HG03469 (cell line): ENCODE measurements around the gene NHP2.
A peak's percentile ranks its signal among the peaks of the same experiment; 100 is the strongest.
"Not testable (repeated sequence)": the region's sequence is repeated elsewhere in the genome, so short reads cannot be mapped to it uniquely, and the experiment has no call there.

Experiments
- ATAC-seq: cut with Tn5 transposase; IDR thresholded peaks from one replicate; pipeline ENCODE4 v1.9.1; 2021; ENCODE audit warnings: mild to moderate bottlenecking, moderate library complexity, moderate number of reproducible peaks; ENCODE audit not compliant: unreplicated experiment

Gene NHP2

GRCh38 chr5:178136990-178137389 is 16.7 kb downstream of the NHP2 start:
- no peak for ATAC-seq

- ATAC-seq, result no peak
Observed at GRCh38 chr5:178131446-178131996, 22.2 kb downstream of the NHP2 start.

GRCh38 chr5:178130576-178131445 is 22.9 kb downstream of the NHP2 start, which contains the start of gene RMND5B:
Gene RMND5B (plus strand): TSS chr5:178131014. CDS start chr5:178138120, 7,106 bp downstream.
- peak; percentile 71 for ATAC-seq

- ATAC-seq, result not testable (repeated sequence)
Observed at GRCh38 chr5:178130234-178130575, 23.5 kb downstream of the NHP2 start.

GRCh38 chr5:178129296-178129695 is 24.4 kb downstream of the NHP2 start:
- ATAC-seq, result no peak

GRCh38 chr5:178127300-178128009 is 26.2 kb downstream of the NHP2 start:
- ATAC-seq, result not testable (repeated sequence)

GRCh38 chr5:178126556-178126955 is 27.1 kb downstream of the NHP2 start:
- ATAC-seq, result no peak

GRCh38 chr5:178125253-178125906 is 28.3 kb downstream of the NHP2 start:
- ATAC-seq, result no peak

- no peak for ATAC-seq
Observed at GRCh38 chr5:178123966-178124925, 29.4 kb downstream of the NHP2 start.

GRCh38 chr5:178123094-178123965 is 30.4 kb downstream of the NHP2 start:
- ATAC-seq, result no peak

- no peak for ATAC-seq
Observed at GRCh38 chr5:178122346-178122745, 31.3 kb downstream of the NHP2 start.

- ATAC-seq, result no peak
Observed at GRCh38 chr5:178121391-178122276, 32.1 kb downstream of the NHP2 start.

GRCh38 chr5:178120607-178121357 is 32.9 kb downstream of the NHP2 start:
- peak; percentile 55 for ATAC-seq

GRCh38 chr5:178119915-178120606 is 33.6 kb downstream of the NHP2 start:
- ATAC-seq, result no peak

GRCh38 chr5:178117923-178118701 is 35.6 kb downstream of the NHP2 start:
- no peak for ATAC-seq
